ENCODE data around the gene DAP3.

DNA sequence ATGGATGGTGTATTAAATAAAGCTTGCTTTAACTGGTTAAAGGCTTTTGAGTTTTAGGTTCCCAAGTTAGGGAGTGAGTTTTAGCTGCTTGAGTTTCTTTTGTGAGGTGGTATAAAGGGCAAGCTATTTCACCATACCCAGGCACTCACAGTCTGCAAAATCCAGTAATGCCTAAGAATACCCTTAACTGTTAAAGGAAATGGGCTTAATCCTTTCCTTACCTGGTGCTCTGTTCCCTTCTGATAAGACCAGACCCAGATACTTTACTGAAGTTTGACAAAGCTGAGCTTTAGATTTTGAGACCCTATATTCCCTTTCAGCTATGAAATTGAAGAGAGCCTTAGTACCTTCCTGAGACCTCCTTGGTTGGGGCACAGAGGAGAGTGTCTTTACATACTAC, 48.5 kb upstream of the DAP3 start:
- TF ChIP-seq, protein P1, sequence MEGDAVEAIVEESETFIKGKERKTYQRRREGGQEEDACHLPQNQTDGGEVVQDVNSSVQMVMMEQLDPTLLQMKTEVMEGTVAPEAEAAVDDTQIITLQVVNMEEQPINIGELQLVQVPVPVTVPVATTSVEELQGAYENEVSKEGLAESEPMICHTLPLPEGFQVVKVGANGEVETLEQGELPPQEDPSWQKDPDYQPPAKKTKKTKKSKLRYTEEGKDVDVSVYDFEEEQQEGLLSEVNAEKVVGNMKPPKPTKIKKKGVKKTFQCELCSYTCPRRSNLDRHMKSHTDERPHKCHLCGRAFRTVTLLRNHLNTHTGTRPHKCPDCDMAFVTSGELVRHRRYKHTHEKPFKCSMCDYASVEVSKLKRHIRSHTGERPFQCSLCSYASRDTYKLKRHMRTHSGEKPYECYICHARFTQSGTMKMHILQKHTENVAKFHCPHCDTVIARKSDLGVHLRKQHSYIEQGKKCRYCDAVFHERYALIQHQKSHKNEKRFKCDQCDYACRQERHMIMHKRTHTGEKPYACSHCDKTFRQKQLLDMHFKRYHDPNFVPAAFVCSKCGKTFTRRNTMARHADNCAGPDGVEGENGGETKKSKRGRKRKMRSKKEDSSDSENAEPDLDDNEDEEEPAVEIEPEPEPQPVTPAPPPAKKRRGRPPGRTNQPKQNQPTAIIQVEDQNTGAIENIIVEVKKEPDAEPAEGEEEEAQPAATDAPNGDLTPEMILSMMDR (IDR thresholded peaks at IDR 0.05 in 4 of 5, conservative IDR thresholded peaks at IDR 0.05 in 1 of 5) = no peak
- TF ChIP-seq POLR2A (IDR thresholded peaks at IDR 0.05) = no peak

All from gastrocnemius medialis (tissue), 4 donors.